Lower leg skin (tissue), 3 donors: ENCODE data around the gene CIART.

ENCODE experiments used
- CTCF ChIP-seq, 3 donors: fragments of 450-650 bp; IDR thresholded peaks; one replicate each; pipeline ENCODE4 v1.5.1; 2016; ENCODE audit warnings: antibody characterized with exemption in 3 of 3, mild to moderate bottlenecking in 3 of 3, moderate library complexity in 2 of 3
- POLR2A ChIP-seq, 2 donors: fragments of 450-650 bp; IDR thresholded peaks; one replicate each; pipeline ENCODE4 v1.6.1; 2016 to 2017; ENCODE audit warnings: antibody characterized with exemption in 2 of 2, mild to moderate bottlenecking in 1 of 2, moderate library complexity in 1 of 2

- no peak for TF ChIP-seq CTCF (IDR thresholded peaks at IDR 0.05)
- TF ChIP-seq POLR2A (IDR thresholded peaks at IDR 0.05) = no peak
Observed at GRCh38 chr1:150267896-150268295, 14.5 kb upstream of the CIART start.
